ENCODE results near the gene EEF2KMT.
"Not testable (repeated sequence)": the region's sequence is repeated elsewhere in the genome, so short reads cannot be mapped to it uniquely, and the experiment has no call there.

EEF2KMT gene

DNA sequence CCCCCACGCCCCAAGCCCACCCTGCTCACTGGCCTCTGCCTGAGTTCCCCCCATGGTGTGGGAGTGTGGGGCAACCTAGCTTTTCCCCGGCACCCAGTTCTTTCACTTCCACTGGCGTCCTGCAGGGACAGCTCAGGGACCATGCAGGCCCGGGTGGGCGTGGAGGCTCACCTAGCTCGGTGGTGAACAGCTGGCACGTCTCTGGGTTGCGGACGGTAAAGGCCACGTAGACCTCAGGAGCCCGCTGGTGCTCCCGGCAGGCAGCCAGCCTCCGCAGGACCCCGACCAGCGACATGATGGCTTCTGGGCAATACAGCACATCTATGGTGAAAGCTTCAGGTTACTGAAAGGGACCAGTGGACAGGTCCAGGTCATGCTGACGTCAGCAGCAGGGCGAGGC lies 8.7 kb downstream of the EEF2KMT start:
- H3K4me3 ChIP-seq (ENCODE audit: low read depth, low read length); DNase-seq; H3K27ac ChIP-seq; in situ Hi-C loops (cut with HindIII; ENCODE audit: low pct_ligation_motif_present, low sequenced_read_pairs); H3K27me3 ChIP-seq (replicated peaks): not testable (repeated sequence)
- H3K36me3 ChIP-seq (replicated peaks): peaks cover 11% of the 10 kb centered on the region

DNA sequence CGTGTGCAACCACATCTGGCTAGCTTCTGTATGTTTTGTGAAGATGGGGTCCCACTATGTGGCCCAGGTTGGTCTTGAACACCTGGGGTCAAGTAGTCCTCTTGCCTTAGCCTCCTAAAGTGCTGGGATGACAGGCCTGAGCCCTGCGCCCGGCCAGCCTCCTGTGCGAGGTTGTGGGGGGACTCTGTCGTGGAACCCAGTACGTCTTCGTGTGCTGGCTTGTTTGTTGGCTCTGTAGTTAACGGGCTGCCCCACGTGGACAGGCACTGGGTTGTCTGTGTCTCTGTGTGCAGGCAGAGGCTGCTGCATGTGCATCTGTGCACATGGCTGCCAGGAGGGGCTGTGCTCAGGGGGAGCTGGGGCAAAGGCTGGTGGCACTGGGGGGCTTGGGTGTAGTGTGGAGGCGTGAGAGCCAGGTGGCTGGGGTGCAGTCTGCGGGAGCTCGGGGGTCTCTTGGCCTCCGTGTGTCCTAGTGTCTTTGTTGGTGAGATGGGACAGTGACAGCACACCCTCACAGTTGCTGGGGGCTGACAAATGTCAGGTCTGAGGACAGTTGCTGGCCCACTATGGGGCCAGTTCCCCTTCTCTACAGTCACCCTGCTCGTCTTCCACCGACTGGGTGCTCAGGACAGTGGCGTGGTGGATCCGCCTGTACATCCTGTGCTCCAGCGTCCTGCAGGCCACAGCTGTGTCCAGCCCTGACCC lies 9.4 kb downstream of the EEF2KMT start:
- H3K27ac ChIP-seq; H3K27me3 ChIP-seq (replicated peaks); H3K4me3 ChIP-seq (ENCODE audit: low read depth, low read length); DNase-seq; in situ Hi-C loops (cut with HindIII; ENCODE audit: low pct_ligation_motif_present, low sequenced_read_pairs): not testable (repeated sequence)
- peaks cover 14% of the 10 kb centered on the region for H3K36me3 ChIP-seq (replicated peaks)

DNA sequence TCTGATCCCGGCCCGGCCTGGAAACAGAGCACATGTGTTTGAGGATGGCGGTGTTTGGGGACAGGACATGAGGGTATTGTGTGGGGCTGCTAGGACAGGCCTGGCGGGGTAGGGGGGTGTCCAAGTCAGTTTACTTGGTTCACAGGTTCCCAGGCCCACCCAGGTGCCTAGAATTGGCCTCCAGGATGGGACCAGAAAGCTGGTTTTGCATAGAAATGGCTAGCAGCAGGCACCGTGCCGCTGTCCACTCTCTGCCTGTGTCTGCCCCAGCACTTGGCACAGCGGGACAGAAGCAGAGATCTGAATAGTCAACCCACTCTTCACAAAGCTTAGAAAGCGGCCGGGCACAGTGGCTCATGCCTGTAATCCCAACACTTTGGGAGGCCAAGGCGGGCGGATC lies 11.9 kb downstream of the EEF2KMT start:
- peaks cover 14% of the 10 kb centered on the region for H3K36me3 ChIP-seq (replicated peaks)
- H3K27ac ChIP-seq; in situ Hi-C loops (cut with HindIII; ENCODE audit: low pct_ligation_motif_present, low sequenced_read_pairs); DNase-seq; H3K27me3 ChIP-seq (replicated peaks); H3K4me3 ChIP-seq (ENCODE audit: low read depth, low read length): not testable (repeated sequence)

DNA sequence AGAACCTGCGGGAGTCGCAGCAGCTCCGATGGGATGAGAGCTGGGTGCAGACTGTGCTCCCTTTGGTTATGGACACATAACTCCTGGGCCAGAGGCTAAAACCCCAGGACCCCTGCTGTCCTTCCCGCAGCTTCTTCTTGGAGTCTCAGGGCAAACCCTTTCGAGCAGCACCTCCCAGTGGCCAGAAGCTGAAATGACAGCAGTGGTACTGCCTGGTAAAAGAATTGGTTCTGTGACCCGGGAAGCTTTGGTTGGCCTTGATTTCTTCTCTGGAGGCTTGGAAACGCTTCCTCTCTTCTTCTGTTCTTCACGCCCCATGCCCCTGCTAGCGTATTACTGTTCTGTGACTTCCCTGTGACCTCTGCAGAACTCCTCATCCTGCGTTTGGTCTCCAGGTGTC lies 12.8 kb downstream of the EEF2KMT start:
- DNase-seq: peak; percentile 62
- H3K4me3 ChIP-seq (ENCODE audit: low read depth, low read length); H3K27ac ChIP-seq; in situ Hi-C loops (cut with HindIII; ENCODE audit: low pct_ligation_motif_present, low sequenced_read_pairs); H3K27me3 ChIP-seq (replicated peaks): not testable (repeated sequence)
- peaks cover 11% of the 10 kb centered on the region for H3K36me3 ChIP-seq (replicated peaks)
- TF ChIP-seq, protein P1, sequence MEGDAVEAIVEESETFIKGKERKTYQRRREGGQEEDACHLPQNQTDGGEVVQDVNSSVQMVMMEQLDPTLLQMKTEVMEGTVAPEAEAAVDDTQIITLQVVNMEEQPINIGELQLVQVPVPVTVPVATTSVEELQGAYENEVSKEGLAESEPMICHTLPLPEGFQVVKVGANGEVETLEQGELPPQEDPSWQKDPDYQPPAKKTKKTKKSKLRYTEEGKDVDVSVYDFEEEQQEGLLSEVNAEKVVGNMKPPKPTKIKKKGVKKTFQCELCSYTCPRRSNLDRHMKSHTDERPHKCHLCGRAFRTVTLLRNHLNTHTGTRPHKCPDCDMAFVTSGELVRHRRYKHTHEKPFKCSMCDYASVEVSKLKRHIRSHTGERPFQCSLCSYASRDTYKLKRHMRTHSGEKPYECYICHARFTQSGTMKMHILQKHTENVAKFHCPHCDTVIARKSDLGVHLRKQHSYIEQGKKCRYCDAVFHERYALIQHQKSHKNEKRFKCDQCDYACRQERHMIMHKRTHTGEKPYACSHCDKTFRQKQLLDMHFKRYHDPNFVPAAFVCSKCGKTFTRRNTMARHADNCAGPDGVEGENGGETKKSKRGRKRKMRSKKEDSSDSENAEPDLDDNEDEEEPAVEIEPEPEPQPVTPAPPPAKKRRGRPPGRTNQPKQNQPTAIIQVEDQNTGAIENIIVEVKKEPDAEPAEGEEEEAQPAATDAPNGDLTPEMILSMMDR (IDR thresholded peaks at IDR 0.05; ENCODE audit: low read depth, low read length, missing control alignments): peak; percentile 79

DNA sequence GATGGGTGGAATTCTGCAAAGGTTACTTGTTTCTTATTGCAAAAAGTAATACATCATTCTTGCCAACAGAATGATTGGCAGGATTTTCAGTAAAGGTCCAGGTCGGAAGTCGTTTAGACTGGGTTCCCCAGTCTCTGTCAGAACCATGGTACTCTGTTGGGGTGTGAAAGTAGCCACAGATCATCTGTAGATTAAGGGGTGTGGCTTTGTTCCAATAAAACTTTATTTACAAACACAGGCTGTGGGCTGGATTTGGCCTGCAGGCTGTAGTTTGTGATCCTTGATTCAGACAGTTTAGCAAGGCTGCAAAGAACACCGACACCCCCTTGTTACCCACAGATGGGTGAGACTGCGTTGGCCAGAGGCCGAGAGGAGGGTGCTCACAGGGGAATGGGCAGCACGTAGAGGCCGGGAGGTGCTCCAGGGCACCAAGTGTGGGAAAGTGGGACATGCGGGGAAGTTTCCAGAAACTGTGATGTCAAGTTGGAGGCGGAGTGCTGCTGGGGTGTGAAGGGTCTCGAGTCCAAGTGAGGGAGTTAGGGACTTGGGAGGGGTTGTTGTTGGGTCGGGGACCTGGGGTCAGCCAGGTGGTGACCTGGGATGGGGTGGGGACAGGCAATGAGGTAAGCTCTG lies 13.4 kb downstream of the EEF2KMT start:
- DNase-seq; H3K27me3 ChIP-seq (replicated peaks); H3K27ac ChIP-seq; in situ Hi-C loops (cut with HindIII; ENCODE audit: low pct_ligation_motif_present, low sequenced_read_pairs); H3K4me3 ChIP-seq (ENCODE audit: low read depth, low read length): not testable (repeated sequence)
- peaks cover 11% of the 10 kb centered on the region for H3K36me3 ChIP-seq (replicated peaks)

DNA sequence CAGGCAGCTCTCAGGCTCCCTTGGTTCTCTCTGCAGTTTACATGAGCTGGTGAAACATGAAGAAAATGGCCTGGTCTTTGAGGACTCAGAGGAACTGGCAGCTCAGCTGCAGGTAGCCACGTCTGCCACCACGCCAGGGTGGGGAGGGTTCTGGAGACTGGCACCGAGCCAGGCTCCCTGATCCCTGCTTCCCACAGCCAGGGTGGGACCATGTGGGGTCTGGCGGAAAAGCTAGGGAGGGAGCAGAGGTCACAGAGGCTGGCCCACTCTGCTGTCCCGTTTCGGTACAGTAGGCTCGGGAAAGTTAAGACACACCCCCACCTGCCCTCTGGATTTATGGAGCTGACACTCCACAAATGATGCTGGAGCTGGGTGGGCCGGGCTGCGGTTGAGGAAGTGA lies 13.9 kb downstream of the EEF2KMT start:
- H3K27me3 ChIP-seq (replicated peaks); DNase-seq; H3K4me3 ChIP-seq (ENCODE audit: low read depth, low read length); in situ Hi-C loops (cut with HindIII; ENCODE audit: low pct_ligation_motif_present, low sequenced_read_pairs); H3K36me3 ChIP-seq (replicated peaks); H3K27ac ChIP-seq: not testable (repeated sequence)

DNA sequence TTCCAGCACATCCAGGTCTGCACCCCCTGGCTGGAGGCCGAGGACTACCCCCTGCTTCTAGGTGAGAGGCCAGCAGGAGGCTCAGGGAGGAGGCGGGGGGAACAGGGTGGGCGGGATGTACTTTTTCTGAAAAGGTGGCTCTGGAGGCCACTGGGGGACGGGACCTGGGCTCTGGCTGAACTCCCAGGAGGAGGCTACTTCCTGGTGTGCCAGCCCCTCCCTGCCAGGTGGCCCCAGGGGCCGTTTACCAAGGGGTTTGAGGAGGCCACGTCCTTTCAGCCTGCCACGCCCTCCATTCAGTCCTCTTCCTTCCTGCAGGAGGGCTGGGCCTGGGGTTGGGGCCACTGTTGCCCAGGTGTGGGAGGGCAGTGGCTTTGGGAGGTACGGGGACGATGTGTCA lies 16.6 kb downstream of the EEF2KMT start:
- H3K27me3 ChIP-seq (replicated peaks); DNase-seq; H3K27ac ChIP-seq; H3K4me3 ChIP-seq (ENCODE audit: low read depth, low read length); in situ Hi-C loops (cut with HindIII; ENCODE audit: low pct_ligation_motif_present, low sequenced_read_pairs): not testable (repeated sequence)
- H3K36me3 ChIP-seq (replicated peaks): peaks cover 20% of the 10 kb centered on the region

DNA sequence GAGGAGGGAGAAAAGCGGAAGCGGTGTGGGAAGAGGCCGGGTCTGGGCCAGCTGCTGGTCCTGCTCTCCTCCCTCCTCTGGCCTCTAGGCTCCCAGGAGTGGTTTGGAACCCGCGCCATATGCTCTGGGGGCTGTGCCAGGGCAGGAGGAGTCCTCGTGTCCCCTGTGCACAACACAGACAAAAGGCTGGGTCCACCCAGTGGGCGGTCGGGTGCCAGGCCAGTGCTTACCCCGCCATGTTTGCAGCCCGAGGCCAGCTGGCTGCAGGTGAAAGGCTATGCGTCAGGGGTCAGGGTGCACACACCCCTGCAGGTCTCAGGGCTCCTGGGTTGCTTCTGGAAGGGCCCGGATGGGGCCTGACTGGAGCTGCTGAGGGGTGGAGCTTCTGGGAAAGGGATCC lies 17.1 kb downstream of the EEF2KMT start:
- DNase-seq; H3K27me3 ChIP-seq (replicated peaks); in situ Hi-C loops (cut with HindIII; ENCODE audit: low pct_ligation_motif_present, low sequenced_read_pairs); H3K4me3 ChIP-seq (ENCODE audit: low read depth, low read length); H3K27ac ChIP-seq: not testable (repeated sequence)
- H3K36me3 ChIP-seq (replicated peaks): peaks cover 18% of the 10 kb centered on the region

DNA sequence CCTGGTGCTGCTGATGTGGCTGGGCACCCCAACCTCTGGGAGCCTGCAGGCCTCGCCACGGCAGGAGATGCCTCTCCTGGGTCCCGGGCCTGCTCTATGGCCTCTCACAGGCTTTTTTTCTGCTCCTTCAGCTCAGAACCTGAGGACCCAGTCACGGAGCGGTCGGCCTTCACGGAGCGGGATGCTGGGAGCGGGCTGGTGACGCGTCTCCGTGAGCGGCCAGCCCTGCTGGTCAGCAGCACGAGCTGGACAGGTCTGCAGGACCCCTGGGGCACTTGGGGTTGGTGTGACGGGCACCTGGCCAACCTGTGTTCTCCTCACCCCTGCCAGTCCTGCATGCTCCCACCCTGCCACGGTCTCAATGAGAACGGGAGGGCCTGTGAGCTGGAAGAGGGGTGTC lies 19.0 kb downstream of the EEF2KMT start:
- TF ChIP-seq, protein P1 (IDR thresholded peaks at IDR 0.05; ENCODE audit: low read depth, low read length, missing control alignments): no peak
- H3K27ac ChIP-seq: no peak overlapping the region
- no peaks in the 10 kb centered on the region for H3K27me3 ChIP-seq (replicated peaks)
- no peak for DNase-seq
- no peak overlapping the region for H3K4me3 ChIP-seq (ENCODE audit: low read depth, low read length)
- H3K36me3 ChIP-seq (replicated peaks): peaks cover 12% of the 10 kb centered on the region
- in situ Hi-C loops (cut with HindIII; ENCODE audit: low pct_ligation_motif_present, low sequenced_read_pairs): no loop called here

Measured in brain microvascular endothelial cell (primary cell).